T-helper 1 cell treated with Interleukin-12 subunit alpha and Interleukin-12 subunit beta and Interleukin-4 antibody, amounts not matched to agents 30 ng/mL and 1 ng/mL, for 36 hours (primary cell): Measurements from ENCODE around the gene COPS7B. TPM values are rescaled to one million over a fixed set of nuclear protein-coding genes. Genes with fewer than 3 reads are reported as not detected.

Experiments used
- intact Hi-C: fragments of 100-400 bp; cut with micrococcal nuclease; formaldehyde crosslinking; loops from one replicate; pipeline ENCODE4 v1.15.1; 2024
- total RNA-seq: library from RNA; stranded (reverse); gene quantifications from 2 replicates; pipeline ENCODE4 v1.2.3, GENCODE V29; 2022

Gene COPS7B
- total RNA-seq, 1 donor from 2014 or later: 45.2 TPM

DNA sequence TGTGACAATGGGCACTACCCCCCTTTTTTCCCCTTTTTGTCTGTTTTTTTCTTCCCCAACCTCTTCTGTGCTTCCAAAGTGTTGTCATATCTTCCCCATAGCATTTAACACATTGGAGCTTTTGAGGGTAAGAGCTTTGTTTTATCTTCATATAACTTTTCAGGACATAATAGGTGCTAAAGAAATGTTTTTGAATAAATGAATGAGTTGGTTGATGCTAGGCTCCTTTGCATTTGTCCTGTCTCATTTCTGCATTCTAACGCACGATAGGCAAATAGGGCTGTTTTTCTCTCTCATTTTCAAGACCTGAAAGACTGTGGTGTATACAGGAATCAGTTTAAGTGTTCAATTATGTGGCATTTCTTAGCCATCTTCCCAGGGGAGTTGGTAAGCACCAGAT, 832 bp upstream of the COPS7B start:
- intact Hi-C loops: loop anchor here (10.0 kb wide), 1 partner anchor 1861 kb away; the partner anchor contains the start of genes FBXO36 and TRIP12

DNA sequence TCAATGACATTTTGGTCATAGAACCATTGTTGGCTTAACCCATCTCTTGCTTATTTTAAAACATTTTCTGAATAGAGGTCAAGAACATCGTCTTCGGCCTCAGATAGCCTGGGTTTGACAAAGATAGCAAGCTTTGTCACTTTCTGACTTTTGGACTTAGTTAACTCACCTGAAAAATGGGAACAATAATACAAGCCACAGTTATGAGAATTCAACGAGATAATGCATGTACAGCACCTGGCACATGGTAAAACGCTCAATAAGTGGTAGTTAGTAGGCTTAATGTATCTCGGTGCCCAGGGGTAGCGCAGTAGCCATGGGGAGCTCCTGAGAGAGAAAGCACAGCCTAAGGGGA, 446 bp upstream of the COPS7B start:
- intact Hi-C loops: loop anchor here (1.0 to 10.0 kb wide), 3 partner anchors 176 to 1861 kb away; partner anchors contain the start of genes DIS3L2, EIF4E2, FBXO36 and TIGD1

DNA sequence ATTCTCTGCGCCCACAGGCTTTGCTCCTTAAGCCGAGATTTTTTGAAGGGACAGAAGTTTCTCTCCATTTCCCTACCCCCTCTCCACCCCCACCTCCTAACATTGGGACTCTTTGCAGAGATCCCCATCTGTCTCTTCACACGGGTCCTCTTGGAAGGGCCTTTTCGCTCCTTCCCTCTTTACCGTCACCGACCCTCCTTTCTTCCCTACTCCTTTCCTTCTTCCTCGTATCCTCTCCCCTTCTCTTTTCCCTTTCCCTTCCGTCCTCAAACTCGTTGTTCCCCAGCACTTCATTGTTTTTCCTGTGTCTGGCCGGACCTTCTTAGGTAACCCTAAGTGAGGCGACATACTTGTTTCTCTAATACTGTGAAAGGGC, 660 bp downstream of the COPS7B start:
- intact Hi-C loops: loop anchor here (1.0 to 10.0 kb wide), 3 partner anchors 174 to 1862 kb away; partner anchors contain the start of genes DIS3L2, EIF4E2, FBXO36 and TIGD1

DNA sequence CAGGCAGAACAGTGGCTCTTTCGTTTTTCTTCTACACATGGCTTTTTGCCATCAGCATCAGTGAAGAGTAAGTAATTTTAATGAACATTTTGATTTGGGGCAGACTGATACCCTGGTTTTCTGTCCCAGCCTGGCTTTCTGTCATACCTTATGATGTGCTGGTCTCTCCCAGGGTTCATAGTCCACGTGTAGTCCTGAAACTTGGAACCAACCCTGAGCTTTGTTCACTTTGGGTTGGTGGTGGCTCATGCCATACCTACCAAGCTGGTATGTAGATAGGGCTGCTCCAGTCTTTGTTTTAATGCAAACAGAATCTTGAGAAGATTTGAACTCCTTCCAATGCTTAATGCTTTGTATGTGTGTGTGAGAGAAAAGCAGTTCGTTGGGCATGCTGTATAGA, 4.9 kb downstream of the COPS7B start:
- intact Hi-C loops: no loop called here

DNA sequence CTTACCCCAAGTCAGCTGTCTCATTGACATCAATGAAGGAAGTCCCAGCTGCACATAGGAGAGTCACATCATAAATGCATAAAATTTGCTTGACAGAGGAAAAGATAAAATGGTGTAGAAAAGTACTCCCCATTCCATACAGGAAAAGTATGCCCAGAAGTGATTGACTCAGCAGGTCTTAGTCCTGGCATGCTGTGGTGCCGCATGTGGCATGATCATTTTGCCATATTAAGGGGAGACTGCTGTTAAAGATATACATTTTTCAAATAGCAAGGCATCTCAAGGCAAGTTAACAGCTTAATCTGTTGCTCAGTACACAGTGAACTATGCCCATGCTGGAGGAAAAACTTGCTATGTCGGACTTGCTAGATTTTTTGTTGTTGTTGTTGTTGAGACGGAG, 8.1 kb downstream of the COPS7B start:
- intact Hi-C loops: no loop called here

DNA sequence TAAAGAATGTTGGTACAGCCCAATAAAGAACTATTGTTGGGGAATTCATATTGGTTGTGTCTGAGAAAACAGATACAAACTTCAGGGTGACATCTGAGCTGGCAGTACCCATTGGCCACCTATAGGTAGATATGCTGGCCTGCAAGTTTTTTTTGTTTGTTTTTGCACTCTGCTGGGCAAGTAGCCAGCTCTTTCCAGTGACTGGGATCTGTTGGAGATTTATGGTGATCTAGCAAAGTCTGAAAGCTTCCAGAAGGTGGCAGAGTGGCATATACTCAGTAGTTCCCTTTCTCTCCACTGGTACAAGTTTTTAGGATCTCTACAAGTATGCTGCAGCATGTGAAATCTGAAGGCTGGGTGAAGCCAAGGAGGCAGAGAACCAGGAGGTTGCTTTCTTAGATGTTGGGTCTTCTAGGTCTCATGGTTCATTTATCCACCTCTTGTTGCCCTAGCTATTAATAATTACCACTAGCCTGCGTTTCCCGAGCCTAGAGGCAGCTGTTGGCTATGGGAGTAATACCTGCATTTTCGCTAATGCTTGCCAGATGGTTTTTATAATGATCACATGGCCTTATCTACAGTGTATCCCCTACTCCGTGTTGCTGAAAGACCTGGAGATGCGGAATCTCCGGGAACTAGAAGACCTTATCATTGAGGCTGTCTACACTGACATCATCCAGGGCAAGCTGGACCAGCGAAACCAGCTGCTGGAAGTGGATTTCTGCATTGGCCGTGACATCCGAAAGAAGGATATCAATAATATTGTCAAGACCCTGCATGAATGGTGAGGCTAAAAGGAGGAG, 9.5 kb downstream of the COPS7B start:
- intact Hi-C loops: no loop called here

DNA sequence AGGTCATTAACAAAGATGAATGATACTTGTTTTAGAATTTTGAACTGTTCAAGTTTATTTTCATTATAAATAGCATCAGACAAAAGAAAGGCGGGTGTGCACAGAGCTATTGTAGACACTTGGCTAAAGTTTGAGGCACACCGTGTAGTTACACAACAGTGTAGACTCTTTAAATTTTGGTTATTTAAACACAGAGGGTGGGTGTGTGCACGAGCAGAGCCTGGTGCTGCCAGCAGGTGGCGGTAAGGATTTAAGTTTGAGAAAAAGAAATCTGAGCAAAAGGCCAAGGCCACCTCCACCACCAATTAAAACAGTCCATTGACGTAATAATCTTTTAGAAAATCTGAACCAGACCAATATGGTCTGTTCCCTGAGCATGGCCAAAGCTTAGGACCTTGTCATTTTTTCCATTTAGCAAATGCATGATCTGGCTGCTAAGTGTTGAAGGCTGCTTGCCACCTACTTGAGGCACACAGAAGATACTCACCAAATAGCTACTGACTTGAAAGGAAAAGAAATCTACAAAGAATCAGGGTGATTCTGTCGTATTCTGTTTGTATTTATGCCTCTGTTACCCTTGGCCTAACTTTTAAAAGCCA, 14.3 kb downstream of the COPS7B start:
- intact Hi-C loops: no loop called here

DNA sequence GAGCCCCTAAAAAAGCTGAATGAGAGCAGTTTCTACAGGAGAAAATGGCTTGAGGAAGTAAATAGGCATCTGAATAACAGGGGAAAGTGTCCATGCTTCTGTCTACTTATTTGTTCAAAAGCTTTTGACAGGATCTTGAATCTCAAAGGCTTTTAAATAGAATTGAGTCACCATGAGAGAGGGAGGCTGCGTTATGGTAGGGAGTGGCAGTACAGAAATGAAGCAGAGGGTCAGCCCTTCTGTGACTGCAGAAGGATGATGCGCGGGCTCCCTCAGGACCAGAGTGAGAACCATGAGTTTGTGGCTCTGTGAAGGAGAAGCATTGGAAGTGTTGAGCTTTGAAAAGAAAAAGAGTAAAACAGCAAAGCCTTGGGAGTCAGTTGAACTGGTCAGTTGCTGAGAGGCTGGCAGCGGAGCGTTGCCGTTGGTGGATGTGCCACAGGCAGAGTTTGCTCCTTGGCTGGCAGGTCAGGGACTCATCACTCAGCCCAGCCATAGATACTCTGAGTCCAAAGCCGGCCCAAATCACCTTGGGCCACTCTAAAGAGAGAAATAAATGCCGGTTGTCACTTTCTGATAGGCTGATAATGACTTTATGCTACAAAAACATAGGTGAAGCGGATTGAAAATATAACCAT, 17.4 kb downstream of the COPS7B start:
- intact Hi-C loops: no loop called here

DNA sequence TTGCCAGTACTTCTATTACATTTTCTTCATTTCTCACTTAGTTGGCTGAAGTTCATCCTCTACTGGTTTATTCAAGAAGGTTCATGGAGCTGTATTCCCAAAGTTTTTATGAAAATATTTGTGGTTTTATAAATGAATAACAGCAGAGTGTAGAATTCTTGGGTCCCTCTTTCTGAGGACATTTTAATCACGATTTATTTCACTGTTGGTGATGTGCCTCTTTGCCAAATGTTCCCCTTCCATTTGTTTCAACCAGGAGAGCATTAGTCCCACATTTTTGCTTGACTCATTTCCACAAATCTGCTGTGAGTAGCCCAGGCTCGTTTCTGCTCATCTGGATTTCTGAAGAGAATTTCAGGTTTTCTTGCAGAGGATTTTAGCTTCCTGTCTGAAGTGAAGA, 20.8 kb downstream of the COPS7B start:
- intact Hi-C loops: no loop called here

DNA sequence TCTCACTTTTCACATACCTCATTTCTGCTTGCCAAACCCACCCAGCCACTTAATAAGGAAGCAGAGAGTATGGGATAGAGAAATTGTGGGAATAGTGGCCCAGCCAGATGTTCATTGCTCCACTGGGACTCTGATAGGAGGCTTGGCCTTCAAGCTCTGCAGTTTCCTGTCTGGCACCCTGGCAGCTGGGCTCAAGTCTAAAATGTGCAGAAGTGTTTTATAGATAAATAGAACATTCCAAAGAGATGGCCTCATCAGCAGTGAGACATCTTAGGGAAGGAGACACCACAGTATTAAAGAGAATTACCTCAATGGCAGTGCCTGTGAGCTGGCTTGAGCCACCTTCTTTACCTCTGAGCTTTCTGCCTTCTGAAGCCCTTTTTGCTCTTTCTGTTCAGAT, 24.7 kb downstream of the COPS7B start:
- intact Hi-C loops: no loop called here

DNA sequence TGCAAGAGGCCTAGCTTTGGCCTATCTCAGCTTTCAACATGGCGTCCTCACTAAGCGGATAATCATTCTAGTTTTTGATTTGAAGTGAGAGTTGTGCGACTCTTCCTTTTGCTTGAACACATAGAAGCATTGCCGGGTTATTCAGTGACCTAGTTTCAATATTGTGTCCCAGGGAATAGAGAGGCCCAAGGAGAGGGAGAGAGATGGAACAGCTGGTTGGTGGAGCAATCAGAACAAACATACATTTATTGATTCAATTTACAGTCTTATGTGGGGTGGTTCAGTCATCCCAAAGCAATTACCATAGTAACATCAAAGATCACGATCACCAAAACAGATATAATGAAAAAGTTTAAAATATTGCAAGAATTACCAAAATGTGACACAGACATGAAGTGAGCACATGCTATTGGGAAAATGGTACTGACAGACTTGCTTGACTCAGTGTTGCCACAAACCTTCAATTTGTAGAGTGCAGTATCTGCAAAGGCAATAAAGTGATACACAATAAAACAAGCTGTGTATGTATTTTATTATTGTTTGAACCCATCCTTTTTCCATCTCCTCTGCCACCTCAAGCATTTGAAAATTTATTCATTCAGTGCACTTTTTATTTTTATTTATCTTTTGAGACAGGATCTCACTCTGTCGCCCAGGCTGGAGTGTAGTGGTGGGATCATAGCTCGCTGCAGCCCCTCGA, 30.2 kb downstream of the COPS7B start:
- intact Hi-C loops: no loop called here

DNA sequence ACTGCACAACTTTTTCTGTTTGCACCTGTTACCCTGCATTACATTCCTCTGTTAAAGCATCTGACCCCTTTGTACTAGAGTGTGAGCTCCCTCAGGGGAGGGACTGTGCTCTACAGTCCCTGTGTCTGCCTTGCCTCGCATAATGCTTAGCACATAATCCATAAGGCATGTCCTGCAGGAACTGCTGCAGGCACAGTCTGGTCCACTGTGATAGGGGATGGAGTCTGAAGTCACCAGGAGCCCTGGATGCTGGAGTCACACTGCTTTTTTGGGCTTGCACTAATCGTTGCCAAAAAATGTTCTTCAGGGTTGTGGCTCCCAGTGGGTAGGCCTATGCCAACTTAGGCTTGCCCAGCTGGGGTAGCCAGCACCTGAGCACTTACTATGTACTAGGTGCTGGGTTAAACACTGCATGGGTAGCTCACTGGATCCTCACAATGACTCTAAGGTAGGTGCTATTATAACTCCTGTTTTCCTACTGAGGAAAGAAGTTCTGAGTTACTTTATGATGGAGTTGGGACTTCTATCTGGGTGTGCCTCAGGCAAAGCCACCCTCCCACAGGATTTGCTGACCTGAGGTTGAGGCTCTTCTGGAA, 33.3 kb downstream of the COPS7B start:
- intact Hi-C loops: no loop called here

DNA sequence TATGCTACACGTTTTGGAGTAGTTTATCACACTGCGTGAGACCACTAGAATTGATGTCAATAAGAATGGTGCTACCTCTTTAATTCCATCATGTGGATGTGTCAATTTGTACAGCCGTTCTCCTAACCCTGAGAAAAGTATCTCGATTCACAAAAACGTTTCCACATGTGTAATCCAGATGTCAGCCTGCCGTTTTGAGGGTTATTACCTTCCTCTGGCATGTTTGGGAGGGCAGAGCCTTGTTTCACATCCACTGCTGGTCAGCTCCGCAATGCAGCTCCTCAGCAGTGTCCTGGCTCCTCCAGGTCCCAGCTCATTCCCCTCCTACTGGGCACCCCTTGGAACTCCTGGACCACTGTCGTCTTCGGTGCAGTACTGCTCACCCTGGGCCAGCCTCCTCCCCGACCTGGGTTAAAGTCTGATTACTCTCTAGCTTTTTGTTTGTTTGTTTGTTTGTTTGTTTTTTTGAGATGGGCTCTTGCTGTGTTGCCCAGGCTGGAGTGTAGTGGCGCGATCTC, 34.6 kb downstream of the COPS7B start:
- intact Hi-C loops: no loop called here

DNA sequence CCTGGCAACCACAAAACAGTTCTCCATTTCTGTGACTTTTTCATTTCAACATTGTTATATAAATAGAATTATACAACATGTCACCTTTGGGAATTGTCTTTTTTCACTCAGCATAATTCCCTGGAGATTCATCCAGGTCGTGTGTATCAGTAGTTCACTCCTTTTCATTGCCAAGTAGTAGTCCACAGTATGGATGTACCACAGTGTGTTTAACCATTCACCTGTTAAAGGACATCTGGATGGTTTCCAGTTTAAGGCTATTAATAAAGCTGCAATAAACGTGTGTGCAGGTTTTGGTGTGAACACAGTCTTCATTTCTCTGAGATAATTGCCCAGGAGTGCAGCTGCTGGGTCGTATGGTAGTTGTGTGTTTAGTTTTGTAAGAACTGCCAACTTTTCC, 35.7 kb downstream of the COPS7B start:
- intact Hi-C loops: no loop called here

DNA sequence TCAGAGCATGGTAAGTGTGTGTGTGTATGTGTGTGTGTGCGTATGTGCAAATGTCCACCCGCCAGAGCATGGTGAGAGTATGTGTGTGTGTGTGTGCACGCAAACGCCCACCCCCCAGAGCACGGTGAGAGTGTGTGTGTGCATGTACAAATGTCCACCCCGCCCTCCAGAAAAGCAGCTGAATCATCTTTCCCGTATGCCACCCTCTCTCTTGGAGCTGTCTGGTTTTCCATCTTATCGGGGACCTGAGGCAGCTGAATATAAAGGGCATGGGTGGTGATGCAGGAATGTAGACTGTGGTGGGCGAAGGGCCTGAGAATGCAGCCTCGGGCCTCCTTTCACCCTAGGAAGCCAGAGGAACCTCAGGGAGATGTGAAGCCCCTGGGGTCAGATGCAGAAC, 66.9 kb downstream of the COPS7B start:
- intact Hi-C loops: no loop called here

DNA sequence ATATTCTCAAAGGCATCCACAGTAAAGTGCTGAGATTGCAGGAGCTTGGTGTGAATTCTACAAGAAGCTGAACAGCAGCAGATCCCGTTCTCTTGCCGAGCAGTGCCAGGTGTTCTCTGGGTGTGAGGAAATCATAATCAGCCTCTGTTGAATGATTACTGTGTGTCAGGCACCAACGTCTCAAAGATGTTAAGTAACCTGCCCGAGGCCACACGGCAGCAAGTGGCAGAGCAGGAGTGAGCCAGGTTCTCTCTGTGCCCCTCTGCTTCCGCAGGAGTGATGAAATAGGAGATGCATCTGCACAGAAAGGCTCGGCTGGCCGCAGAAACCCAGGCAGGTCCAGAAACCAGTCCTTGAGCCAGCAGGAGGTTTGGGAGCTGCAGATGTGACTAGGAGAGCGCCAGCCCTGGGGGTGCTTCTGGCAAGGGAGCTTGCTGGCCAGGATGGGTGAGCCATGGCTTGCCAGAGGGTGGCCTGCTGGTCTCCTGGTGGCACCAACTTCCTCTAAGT, 68.4 kb downstream of the COPS7B start:
- intact Hi-C loops: no loop called here

DNA sequence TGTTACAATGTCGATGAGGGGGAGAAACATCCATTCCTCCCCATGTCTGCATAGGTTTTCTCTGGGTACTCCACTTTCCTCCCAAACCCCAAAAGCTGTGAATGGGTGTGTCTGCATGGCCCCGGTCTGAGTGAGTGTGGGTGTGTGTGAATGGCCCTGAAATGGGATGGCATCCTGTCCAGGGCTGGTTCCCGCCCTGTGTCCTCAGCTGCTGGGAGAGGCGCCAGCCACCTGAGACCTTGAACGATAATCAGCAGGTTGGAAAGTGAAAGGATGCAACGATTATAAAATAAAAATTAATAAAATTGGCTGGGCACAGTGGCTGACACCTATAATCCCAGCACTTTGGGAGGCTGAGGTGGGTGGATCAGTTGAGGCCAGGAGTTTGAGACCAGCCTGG, 70.7 kb downstream of the COPS7B start:
- intact Hi-C loops: no loop called here
